PC-9 (cell line): Measurements from ENCODE around the gene SLCO4A1. TPM values are rescaled to one million over a fixed set of nuclear protein-coding genes. Genes with fewer than 3 reads are reported as not detected.

Experiments used
- BruUV-seq: library from RNA; stranded (reverse); fragments of 400-500 nt; replicated peaks from 2 replicates; lab custom pipeline; 2021; lab: Mats Ljungman, UMichigan
- CTCF ChIA-PET: fragments of 300-600 bp; sonication (Branson Sonifier 250); formaldehyde crosslinking; loops from one replicate; lab custom pipeline; 2022; ENCODE audit warnings: antibody characterized with exemption; lab: Charles Lee
- POLR2A ChIA-PET: fragments of 300-600 bp; sonication (Branson Sonifier 250); formaldehyde crosslinking; loops from one replicate; lab custom pipeline; 2022; ENCODE audit warnings: antibody characterized with exemption; ENCODE audit not compliant: unreplicated experiment; lab: Charles Lee
- DNase-seq, 2 experiments: peaks; one replicate each; pipeline versions ENCODE4 v3.0.0 to v3.0.0-alpha.2; 2015 to 2022; ENCODE audit warnings: mixed read lengths in 1 of 2
- H2AFZ ChIP-seq: fragments of 200-600 bp; sonication (generic); 2 replicates; pipeline ENCODE4 v1.8.1; 2017; ENCODE audit warnings: antibody characterized with exemption
- H3F3A ChIP-seq: fragments of 200-600 bp; sonication (generic); 2 replicates; pipeline ENCODE4 v1.8.1; 2017; ENCODE audit warnings: antibody characterized with exemption, mild to moderate bottlenecking, low read depth; ENCODE audit not compliant: insufficient read depth
- H3K27ac ChIP-seq: fragments of 200-600 bp; sonication (generic); 2 replicates; pipeline ENCODE4 v1.6.1; 2016; ENCODE audit warnings: mixed run types
- H3K27me3 ChIP-seq: fragments of 200-600 bp; sonication (generic); 2 replicates; pipeline ENCODE4 v1.6.1; 2016; ENCODE audit warnings: low read depth, mixed run types; ENCODE audit not compliant: insufficient read depth
- H3K36me3 ChIP-seq: fragments of 200-600 bp; sonication (generic); 2 replicates; pipeline ENCODE4 v1.6.1; 2016; ENCODE audit warnings: low read depth, mixed run types
- H3K4me1 ChIP-seq: fragments of 200-600 bp; sonication (generic); replicated peaks from 2 replicates; pipeline ENCODE4 v1.6.1; 2016; ENCODE audit warnings: mixed run types; ENCODE audit not compliant: insufficient read depth
- H3K4me2 ChIP-seq: fragments of 200-600 bp; sonication (generic); 2 replicates; pipeline ENCODE4 v1.6.1; 2017; ENCODE audit warnings: mixed run types
- H3K4me3 ChIP-seq: fragments of 200-600 bp; sonication (generic); 2 replicates; pipeline ENCODE4 v1.6.1; 2016; ENCODE audit warnings: mixed run types
- H3K79me2 ChIP-seq: fragments of 200-600 bp; sonication (generic); 2 replicates; pipeline ENCODE4 v1.6.1; 2017; ENCODE audit warnings: low read depth, mixed run types
- H3K9me2 ChIP-seq: fragments of 200-600 bp; sonication (generic); 2 replicates; pipeline ENCODE4 v1.8.1; 2017; ENCODE audit warnings: mild to moderate bottlenecking; ENCODE audit not compliant: insufficient read depth
- H3K9me3 ChIP-seq: fragments of 200-600 bp; sonication (generic); 2 replicates; pipeline ENCODE4 v1.8.1; 2016; ENCODE audit warnings: low read depth; ENCODE audit not compliant: insufficient read depth
- H4K20me1 ChIP-seq: fragments of 200-600 bp; sonication (generic); 2 replicates; pipeline ENCODE4 v1.8.1; 2017; ENCODE audit not compliant: insufficient read depth
- EZH2 ChIP-seq: fragments of 200-600 bp; sonication (generic); IDR thresholded peaks from 2 replicates; pipeline ENCODE4 v1.8.0; 2017; ENCODE audit warnings: antibody characterized with exemption, low read depth
- intact Hi-C: fragments of 100-400 bp; cut with micrococcal nuclease; formaldehyde crosslinking; loops from one replicate; pipeline ENCODE4 v1.10.0; 2022; ENCODE audit not compliant: unreplicated experiment
- total RNA-seq: library from RNA; stranded (reverse); gene quantifications from 2 replicates; pipeline ENCODE4 v1.2.3, GENCODE V29; 2021
- TF ChIP-seq, protein P1 (sequence below): fragments of 200-600 bp; sonication (generic); conservative IDR thresholded peaks from 2 replicates; pipeline ENCODE4 v1.6.1; 2017; ENCODE audit warnings: mixed run types, antibody characterized with exemption, mild to moderate bottlenecking, moderate library complexity

Gene SLCO4A1
- total RNA-seq, 1 experiment from 2014 or later, result 19.3 TPM

- peak; percentile 56 to 83 for DNase-seq
- intact Hi-C loops, result loop anchor here (2.0 to 5.0 kb wide), 2 partner anchors 44 to 150 kb away; no protein-coding TSS in a partner anchor
- H2AFZ ChIP-seq, result no peak overlapping the region
- H3K4me2 ChIP-seq, result no peak overlapping the region
- 0 out of 2 replicates have a peak, but pooled peaks cover 17% of the 10 kb centered on the region for H3K36me3 ChIP-seq
- H3K4me1 ChIP-seq, result no peaks in the 10 kb centered on the region
- H3K9me2 ChIP-seq, result no peaks in the 10 kb centered on the region
- peaks cover 30% of the 10 kb centered on the region for H4K20me1 ChIP-seq
- H3K27me3 ChIP-seq, result no peaks in the 10 kb centered on the region
- TF ChIP-seq EZH2, result no peak
- TF ChIP-seq, protein P1, sequence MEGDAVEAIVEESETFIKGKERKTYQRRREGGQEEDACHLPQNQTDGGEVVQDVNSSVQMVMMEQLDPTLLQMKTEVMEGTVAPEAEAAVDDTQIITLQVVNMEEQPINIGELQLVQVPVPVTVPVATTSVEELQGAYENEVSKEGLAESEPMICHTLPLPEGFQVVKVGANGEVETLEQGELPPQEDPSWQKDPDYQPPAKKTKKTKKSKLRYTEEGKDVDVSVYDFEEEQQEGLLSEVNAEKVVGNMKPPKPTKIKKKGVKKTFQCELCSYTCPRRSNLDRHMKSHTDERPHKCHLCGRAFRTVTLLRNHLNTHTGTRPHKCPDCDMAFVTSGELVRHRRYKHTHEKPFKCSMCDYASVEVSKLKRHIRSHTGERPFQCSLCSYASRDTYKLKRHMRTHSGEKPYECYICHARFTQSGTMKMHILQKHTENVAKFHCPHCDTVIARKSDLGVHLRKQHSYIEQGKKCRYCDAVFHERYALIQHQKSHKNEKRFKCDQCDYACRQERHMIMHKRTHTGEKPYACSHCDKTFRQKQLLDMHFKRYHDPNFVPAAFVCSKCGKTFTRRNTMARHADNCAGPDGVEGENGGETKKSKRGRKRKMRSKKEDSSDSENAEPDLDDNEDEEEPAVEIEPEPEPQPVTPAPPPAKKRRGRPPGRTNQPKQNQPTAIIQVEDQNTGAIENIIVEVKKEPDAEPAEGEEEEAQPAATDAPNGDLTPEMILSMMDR, result no peak
- H3K79me2 ChIP-seq, result no peaks in the 10 kb centered on the region
- CTCF ChIA-PET, result interaction anchor here (0.7 to 1.5 kb wide), 3 partner anchors 43 to 156 kb away, joined by 3 to 14 read pairs (median 4); no protein-coding TSS in a partner anchor
- no peak overlapping the region for H3K27ac ChIP-seq
- BruUV-seq, result no TSS peak
- no peak overlapping the region for H3K4me3 ChIP-seq
- H3K9me3 ChIP-seq, result no peaks in the 10 kb centered on the region
- H3F3A ChIP-seq, result peaks cover 45% of the 10 kb centered on the region
- POLR2A ChIA-PET, result interaction anchor here (0.7 to 1.0 kb wide), 3 partner anchors 96 to 362 kb away, joined by 3 to 7 read pairs (median 4); no protein-coding TSS in a partner anchor
Observed at GRCh38 chr20:62666736-62667529, 24.6 kb downstream of the SLCO4A1 start.

- no TSS peak for BruUV-seq
- no peak for TF ChIP-seq EZH2
- TF ChIP-seq, protein P1, result no peak
- Histone ChIP-seq H2AFZ (no peak overlapping the region), H3K79me2 (no peaks in the 10 kb centered on the region), H3K9me3 (no peaks in the 10 kb centered on the region), H4K20me1 (peaks cover 30% of the 10 kb centered on the region), H3K27me3 (no peaks in the 10 kb centered on the region), H3K4me2 (no peak overlapping the region), H3K27ac (no peak overlapping the region), H3K9me2 (no peaks in the 10 kb centered on the region), H3K4me3 (no peak overlapping the region), H3K36me3 (0 out of 2 replicates have a peak, but pooled peaks cover 17% of the 10 kb centered on the region), H3K4me1 (no peaks in the 10 kb centered on the region), H3F3A (peaks cover 44% of the 10 kb centered on the region)
- CTCF ChIA-PET, result interaction anchor here (0.9 to 1.5 kb wide), 3 partner anchors 12 to 155 kb away, joined by 3 to 14 read pairs (median 4); no protein-coding TSS in a partner anchor
- no peak for DNase-seq
- POLR2A ChIA-PET, result interaction anchor here (0.7 to 1.0 kb wide), 2 partner anchors 95 to 126 kb away, joined by 3 to 7 read pairs; no protein-coding TSS in a partner anchor
- intact Hi-C loops, result loop anchor here (1.0 to 5.0 kb wide), 4 partner anchors 45 to 167 kb away; no protein-coding TSS in a partner anchor
Observed at GRCh38 chr20:62667530-62668440, 25.5 kb downstream of the SLCO4A1 start.
